Measurements from ENCODE around the gene GAS2.
"Not testable (repeated sequence)": the region's sequence is repeated elsewhere in the genome, so short reads cannot be mapped to it uniquely, and the experiment has no call there.

Gene GAS2

DNA sequence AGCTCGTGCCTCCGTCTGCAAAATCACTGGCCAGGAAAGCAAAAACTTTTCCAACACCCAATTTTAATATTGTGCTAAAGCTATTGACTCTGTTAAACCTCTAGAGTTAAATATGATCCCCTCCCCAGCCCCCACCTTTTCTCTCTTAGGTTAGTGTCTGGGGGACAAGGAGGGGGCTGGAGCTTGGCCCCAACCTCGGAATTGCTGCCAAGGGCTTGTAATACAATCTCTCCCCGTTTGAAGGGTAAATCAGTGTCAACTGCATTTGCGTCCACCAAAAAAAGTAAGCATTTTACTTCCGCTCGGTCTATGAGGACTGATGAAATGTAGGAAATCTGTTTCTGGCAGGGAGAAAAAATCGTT is at the start of gene GAS2:
TSS of gene GAS2 (plus strand) at position 287 of the 363 bp plus-strand sequence. CDS start 8,259 bp downstream, outside the sequence.
- no peak for DNase-seq (ENCODE audit: low spot score)

DNA sequence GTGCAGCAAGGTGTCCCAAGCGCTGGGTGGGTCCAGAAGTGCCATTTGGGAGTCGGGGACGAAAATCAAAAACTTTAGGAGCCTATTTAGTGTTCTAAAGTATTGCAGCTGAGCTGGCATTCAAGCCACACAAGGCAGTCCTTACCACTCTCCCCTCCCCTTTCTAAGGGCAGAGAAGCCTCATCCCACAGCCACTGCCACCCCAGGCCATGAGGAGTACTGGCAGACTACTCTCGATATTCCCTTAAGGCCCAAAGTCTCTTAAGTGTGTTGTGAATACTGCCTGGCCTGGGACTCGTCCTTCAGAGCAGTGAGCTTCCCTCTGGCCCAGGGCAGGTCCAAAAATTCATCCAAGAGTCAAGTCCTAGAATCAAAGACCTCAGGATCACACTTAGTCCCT is 48.5 kb upstream of the GAS2 start:
- DNase-seq (ENCODE audit: low spot score), result no peak

DNA sequence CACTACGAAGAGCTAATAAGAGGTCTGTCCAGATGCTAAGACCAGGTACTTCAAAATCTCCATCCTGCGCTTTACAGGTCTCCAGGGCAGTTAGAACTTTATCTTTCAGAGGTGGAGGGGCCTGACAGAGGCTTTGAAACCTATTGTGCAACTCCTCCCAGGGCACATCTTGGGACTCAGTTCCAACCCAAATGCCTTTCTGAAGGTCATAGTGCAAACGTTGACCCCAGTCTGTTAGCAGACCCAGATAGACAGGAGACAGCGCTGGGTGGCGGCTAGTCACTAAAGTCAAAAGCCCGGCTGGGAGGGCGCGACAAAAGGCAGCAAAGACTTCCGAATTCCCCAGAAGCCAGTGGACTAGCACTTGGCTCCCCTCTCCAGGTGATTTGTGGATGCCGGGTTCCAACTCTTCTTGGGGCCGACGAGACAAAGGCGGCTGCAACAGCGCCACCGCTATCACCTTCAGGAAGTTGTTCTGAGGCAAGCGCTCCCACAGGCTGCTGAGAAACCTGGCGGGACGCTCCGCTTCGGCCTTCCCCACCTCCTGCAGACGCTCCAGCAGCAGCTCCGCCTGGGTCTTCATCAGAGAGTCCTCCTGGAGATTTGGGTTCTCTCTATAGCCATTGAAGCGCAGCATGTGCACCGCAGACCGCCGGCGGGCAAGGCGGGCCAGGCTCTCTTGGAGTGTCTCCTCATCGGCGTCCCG is 41.5 kb upstream of the GAS2 start:
- DNase-seq (ENCODE audit: low spot score), result no peak

DNA sequence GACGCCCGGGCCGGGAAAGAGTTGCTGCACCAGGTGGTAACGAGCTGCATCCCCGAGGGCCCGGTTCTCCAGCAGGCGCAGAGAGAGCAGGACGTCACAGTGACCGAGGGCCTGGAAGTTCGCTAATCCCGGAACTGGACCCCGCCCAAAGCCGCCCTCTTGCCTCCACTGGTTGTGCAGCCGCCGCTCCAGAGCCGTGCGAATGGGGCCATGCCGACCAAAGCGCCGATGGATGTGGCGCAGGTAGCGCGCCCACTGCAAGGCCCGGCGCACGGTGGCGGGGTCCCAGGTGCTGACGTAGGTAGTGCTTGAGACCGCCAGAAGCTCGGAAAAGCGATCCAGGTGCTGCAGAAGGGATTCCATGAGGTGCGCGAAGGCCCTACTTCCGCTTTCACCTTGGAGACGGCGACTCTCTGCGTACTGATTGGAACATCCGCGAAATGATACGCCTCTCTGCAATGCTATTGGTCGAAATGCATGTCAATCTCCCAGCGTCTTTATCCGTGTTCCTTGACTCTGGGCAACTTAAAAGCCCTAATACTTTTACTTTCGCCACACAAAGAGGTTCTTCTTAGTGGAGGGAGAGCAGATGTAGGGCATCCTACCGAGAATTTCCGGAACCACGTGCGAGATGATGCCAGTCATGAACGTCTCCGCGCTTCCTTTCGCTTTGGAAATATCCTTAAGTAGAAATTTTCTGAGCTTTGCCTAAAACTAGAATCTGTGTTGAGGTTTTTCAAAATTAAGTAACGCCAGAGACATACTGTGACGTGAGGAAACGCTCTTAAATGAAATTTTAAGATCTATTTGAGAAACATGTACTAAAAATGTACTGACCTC is 40.7 kb upstream of the GAS2 start, which contains the start of gene FANCF:
TSS of gene FANCF (minus strand) at position 376 of the 840 bp plus-strand sequence. CDS start at position 363, 13 bp downstream.
- DNase-seq (ENCODE audit: low spot score), result peak; percentile 86

DNA sequence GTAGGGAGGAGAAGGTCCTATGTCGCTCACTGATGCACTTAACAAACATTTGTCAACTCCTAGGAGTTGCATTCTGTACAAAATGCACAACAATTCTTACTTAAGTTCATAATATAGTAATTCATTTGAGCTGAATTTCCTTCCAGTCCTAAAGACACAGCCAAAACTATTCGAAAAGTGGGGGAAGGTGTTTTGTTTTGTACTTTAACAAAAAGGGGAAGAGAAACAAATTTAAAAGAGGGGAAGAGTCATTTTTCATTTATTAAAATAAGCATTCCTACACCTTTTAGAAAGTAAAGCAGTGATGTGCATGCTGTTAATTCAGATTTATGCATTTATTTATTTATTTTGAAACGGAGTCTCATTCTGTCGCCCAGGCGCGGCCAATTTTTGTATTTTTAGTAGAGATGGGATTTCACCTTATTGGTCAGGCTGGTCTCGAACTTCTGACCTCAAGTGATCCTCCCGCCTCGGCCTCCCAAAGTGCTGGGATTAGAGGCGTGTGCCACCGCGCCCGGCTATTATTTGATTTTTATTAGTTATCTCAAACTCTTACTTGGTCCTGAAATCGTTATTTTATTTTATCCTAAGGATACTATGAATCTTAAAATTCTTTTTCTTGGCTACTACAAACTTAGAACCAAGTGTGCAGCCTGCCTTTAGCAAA is 39.7 kb upstream of the GAS2 start:
- DNase-seq (ENCODE audit: low spot score), result no peak

DNA sequence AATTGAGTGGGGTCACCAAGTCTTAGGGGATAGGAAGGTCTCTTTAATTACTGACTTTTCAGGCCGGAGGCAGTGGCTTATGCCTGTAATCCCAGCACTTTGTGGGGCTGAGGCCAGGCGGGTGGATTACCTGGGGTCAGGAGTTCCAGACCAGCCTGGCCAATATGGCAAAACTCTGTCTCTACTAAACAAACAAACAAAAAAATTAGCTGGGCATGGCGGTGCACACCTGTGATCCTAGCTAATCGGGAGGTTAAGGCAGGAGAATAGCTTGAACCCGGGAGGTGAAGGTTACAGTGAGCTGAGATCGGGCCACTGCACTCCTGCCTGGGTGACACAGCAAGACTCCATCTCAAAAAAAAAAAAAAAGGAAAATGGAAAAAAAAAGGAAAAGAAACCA is 39.0 kb upstream of the GAS2 start:
- no peak for DNase-seq (ENCODE audit: low spot score)

DNA sequence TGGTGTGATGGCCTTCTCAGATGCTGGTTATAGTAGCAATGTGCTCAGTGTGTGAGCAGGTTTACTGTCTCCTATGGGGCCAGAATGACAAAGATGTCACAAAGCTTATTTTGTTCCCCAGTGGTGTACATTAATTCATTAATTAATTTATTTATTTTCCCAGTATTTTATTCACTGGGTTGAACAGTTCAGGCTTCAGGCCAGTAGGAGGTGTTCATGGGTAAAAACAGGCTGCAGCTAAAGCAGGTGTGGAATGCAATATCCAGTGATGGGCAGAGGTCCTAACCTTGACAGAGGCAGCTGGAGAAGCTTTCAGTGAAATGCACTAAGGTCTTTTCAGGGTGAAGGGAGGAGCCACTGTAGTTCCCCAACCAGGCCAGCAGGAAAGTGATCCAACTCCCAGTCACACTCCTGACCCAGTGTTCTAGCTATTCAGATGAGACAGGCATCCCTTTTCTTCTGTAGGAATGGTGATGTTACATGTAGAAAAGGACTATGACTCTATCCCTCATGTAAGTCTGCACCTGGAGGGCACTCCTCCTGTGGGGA is 33.0 kb upstream of the GAS2 start:
- no peak for DNase-seq (ENCODE audit: low spot score)

DNA sequence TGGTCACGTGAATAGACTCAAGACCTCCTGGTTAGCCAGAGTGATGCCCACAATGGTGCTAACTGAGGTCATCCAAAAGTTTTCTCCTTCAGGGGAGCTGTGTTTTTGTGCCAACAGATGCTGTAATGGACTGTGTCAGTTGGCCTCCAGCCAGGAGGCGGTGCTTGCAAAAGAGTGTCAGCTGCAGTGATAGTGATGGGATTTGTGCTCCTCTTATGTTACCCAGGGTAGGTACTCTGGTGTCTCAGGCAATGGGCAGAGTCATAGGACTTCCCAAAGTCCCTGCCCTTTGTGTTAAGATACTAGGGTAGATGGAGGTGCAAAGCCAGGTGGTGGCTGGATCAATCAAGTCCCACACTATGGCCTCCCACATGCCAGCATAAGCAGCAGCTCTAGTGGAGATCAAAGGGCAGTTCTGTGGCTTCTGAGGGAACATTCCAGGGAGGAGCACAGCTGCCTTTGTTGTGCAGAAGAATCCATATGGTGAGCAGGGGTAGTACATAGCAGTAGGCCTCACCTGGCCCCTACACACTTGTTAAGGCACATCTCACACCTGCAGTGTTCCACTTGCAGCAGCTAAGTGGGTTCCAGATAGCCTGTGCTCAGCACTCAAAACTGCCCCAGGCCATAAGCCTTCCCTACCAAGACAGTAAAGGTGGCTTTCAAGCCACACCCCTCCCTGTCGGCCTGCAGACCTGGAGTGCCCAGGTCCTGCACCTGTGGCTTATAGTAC is 31.3 kb upstream of the GAS2 start:
- DNase-seq (ENCODE audit: low spot score), result no peak

DNA sequence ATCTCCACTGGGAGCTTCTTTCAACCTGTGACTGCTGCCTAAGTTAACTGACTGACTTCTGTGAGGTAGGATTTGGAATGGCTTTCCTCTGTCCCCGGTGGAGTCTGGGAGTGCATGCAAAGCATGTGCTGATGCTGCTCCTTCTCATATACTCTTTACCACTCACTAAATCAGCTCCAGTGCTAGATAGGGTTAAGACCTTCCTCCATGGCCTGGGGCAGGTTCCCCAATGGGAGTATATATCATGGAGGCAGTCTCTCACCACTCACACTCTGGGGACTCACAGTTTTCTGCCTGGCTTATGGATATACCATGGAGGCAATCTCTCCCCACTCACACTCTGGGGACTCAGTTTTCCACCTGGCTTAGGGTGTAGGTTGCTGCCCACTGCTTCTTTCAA is 30.7 kb upstream of the GAS2 start:
- DNase-seq (ENCODE audit: low spot score), result no peak

DNA sequence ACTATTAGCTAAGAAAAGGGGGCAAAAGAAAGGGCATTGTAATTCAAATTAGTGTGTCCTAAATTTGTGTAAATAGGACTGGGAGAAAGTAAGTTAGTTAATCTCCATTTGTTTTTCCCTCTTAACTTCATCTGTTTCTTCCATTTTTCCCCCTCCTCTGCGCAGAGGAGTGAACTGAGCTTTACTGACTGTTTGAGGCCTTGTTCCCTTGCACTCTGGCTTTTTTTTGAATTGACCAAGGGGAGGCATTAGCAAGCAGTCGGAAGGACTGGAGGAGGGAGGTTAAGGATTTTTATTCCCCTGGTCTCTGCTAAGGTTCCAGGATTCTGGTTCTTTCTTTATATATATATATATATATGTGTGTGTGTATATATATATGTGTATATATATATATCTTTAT is 25.5 kb upstream of the GAS2 start:
- DNase-seq (ENCODE audit: low spot score), result no peak

DNA sequence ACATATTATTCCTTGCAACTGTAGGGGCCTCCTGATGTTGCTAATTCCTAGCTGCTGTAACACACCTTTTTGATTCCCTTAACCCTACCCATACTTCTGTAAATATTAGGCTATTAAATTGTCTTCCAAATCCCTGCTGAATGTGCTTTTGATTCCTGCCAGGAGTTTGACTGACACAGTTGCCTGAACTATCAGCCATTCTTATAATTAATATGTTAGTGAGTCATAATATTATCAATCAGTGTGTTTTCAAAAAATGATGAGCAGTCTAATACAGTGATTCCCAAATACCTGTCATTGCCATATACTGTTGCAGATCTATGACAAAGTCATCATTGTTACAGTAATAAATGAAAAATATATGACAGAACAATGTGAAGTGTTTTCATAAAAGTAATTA is 24.9 kb upstream of the GAS2 start:
- DNase-seq (ENCODE audit: low spot score), result no peak

DNA sequence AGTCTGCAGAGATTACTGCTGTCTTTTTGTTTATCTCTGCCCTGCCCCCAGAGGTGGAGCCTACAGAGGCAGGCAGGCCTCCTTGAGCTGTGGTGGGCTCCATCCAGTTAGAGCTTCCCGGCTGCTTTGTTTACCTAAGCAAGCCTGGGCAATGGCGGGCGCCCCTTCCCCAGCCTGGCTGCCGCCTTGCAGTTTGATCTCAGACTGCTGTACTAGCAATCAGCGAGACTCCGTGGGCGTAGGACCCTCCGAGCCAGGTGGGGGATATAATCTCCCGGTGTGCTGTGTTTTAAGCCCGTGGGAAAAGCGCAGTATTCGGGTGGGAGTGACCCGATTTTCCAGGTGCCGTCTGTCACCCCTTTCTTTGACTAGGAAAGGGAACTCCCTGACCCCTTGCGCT is 14.1 kb upstream of the GAS2 start:
- not testable (repeated sequence) for DNase-seq (ENCODE audit: low spot score)

DNA sequence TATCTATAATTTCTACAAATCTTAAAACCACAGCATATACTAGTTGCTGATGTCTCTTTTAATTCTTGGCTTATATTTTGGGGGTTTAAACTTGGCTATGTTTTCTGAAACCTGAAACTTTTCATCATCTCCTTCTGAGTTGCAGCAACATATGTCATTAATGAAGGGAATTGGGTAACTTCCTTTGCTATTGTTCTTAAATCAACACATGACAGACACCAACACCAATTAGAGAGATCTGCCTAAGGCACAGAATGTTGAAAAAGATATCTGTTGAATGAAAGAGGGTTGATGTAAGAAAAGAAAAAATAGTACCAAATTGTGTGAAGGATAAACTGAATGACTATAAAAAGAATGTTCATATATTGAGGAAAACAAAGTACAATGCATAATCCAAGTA is 10.3 kb upstream of the GAS2 start:
- DNase-seq (ENCODE audit: low spot score), result no peak

DNA sequence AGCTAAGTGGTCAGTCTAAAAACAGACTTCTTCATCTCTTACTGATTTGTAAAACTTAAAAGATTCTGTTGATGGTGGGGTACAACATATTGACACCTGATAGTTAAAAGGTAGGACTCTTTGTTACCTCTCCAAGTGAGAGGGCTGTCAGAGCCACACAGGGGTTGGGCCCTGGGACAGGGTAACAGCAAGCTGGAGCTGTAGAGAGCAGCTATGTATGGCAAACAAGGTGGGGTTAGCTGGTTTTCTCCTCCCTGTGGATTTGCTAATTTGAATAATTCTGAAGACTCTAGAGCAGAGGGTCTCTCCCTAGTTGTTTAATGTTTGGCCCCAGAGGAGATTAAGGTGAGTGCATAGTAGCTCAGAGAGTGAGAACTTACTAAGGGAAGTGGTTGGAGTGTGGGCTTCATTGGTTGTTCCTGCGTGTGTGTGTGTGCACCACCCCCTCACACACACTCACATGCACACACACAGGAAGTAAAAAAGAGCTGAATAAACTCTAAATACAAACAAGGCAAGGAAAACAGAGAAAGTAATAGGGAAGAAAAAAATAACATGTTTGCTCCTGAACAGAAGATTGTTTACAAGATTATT is 9.2 kb upstream of the GAS2 start:
- DNase-seq (ENCODE audit: low spot score), result no peak

DNA sequence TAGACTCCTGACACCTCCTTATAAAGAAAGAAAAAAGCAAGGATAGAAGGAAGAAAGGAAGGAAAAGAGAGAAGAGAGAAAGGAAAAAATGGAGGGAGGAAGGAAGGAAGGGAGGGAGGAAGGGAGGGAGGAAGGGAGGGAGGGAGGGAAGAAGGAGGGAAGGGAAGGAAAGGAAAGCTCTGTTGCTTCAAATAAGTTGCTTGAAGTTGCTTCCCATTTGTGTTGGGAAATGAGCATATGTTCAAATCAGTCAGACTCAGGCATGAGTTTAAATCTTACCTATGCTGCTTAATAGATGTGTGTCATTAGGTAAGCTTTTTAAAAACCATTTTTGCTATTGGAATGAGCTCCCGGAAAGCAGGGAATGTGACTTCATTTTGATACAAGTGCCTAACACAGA is 6.6 kb upstream of the GAS2 start:
- DNase-seq (ENCODE audit: low spot score), result no peak

DNA sequence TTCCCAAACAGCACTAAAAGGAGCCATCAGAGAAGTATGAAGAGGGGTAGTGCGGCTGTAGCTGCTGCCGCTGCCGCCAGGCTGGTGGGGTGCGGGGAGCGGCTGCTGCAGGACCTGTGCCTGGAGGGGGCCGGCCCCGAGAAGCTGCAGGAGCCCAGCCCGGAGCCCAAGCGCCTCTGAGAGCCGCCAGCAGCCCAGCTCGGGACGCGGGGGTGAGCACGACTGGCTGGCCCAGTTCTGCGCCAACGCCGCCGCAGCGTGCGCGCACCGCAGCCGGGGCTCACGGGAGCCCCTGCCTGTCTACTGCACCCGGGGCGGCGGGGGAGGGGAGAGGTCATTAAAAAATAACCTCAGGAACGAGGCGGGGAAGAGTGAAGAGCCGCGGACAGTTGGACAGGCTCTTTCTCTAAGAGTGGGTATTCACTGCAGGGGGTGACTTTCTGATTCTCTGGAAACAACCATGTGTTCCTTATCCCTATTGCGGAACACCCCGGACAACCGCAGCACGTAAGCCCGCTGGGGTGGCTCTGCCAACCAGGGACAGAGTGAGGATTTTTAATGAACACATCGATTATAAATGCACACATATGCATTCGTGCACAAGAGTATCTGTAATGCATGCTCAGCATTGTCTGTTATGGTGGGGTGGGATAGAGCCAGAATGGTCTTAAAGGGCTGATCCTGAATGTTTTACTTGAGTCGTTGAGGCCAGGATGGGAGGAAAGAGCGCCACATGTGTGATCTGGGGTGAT is 453 bp downstream of the GAS2 start:
- DNase-seq (ENCODE audit: low spot score), result no peak

DNA sequence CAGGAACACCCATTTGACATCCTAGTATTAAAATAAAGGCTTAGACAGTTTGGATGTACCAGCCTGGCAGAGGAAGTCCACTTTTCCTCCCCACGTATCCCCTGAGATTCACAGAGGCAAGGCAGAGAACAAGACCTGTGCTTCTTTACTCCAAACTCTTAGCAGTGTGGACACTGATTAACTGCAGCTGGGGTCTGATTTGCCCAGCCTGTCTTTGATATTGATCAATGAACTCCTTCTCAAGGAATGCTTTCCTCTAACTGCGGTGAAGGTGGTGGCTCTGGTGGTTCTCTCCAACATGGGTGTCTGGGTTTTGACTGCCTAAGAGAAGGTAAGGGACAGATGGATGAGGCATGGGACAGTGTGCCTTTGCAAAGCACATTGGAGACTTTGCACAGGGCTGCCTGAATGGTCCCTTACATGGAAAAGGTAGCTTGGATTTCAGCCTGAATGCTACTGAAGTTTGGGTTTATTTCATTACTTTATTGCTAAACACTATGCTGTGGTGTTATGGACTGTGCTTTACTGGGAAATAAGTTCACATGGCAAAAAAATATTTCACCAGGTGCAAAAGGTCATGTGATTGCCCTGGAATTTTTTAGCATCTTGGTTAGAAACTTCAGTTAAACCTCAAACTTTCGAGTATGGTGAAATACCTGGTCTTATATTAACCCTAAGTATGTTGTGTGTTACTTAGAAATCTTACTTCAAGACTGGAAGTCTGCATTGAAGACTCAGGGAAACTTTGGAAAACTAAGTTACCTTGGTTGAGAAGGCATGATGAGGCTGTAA is 1.8 kb downstream of the GAS2 start:
- no peak for DNase-seq (ENCODE audit: low spot score)

DNA sequence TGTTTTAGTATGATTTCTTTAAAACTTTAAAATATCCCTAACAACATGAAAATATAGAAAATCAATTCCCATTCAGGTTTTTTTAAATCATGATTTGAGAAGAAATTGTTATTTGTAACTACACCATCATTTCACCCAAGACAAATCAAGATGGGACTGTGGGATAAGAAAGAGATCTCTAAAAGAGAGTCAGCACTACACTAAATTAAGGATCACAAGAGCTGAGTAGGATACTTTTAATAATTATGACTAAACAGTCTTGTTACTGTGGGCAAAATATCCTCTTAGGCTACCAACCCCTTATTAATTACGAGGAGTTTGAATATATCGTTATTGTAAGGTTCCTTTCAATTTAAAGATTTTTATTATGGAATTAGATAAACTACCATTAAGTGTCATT is 3.0 kb downstream of the GAS2 start:
- no peak for DNase-seq (ENCODE audit: low spot score)

DNA sequence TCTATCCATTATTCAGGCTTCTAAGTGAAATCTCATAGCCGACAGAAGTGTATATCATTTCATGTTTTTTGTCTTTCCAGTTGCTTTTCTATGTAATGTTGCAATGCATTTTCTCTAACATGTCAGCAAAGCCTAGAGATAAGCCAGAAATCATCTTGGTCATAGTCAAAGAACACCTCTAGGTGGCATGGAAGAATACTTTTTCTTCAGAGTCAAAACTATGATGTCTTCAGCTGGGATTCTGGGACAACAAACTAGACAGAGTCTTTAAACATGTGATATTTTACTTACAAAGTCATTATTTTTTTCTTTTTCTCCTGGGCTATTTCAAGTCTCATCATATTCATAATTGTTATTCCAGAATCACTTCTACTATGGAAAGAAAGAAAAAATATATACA is 4.4 kb downstream of the GAS2 start:
- DNase-seq (ENCODE audit: low spot score), result no peak

DNA sequence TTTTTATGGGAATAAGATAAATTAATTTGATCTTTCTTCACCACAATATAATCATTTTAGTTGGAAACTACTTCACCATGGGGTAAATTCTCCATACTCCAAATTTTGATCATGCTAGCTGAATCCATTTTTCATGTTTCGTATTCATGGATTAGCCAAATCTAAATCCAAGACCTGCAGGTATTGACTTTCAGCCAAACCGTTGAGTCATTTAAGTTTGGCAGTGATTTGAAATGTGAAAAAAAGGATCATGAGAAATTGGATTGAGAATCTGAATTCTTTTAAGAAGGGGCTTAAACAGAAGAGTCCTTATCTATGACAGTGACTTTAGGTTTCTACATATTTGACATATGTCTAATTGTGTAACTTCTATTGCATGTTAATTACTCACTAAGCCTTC is 5.3 kb downstream of the GAS2 start:
- DNase-seq (ENCODE audit: low spot score), result no peak

All from hepatic stellate cell (primary cell).